Erythroblast (primary cell): ENCODE results near the gene RTL5.

Experiments
- GATA1 ChIP-seq: IDR thresholded peaks from 2 replicates; pipeline ENCODE4 v1.6.1; 2011; ENCODE audit warnings: low read depth, mild to moderate bottlenecking, control low read depth, low read length, moderate library complexity
- POLR2A ChIP-seq: IDR thresholded peaks from 2 replicates; pipeline ENCODE4 v1.6.1; 2011; ENCODE audit warnings: mild to moderate bottlenecking, low read length

- TF ChIP-seq POLR2A = no peak
- no peak for TF ChIP-seq GATA1
Measured at GRCh38 chrX:72089254-72089653, 42.5 kb downstream of the RTL5 start.
